IMR-90 (cell line): ENCODE data around the gene IFNW1. TPM values are rescaled to one million over a fixed set of nuclear protein-coding genes. Genes with fewer than 3 reads are reported as not detected.

Experiments used
- ATAC-seq: fragments of 200-7000 bp; cut with Tn5 transposase; 2 replicates; pipeline ENCODE4 v1.9.1; 2020; ENCODE audit warnings: low read depth, mild to moderate bottlenecking, moderate library complexity
- BruUV-seq: library from RNA; stranded (reverse); fragments of 400-500 nt; replicated peaks from 2 replicates; lab custom pipeline; 2021; lab: Mats Ljungman, UMichigan
- CTCF ChIA-PET: fragments of 300-600 bp; formaldehyde crosslinking; extraction: SDS; loops from one replicate; lab custom pipeline; 2021; ENCODE audit warnings: antibody characterized with exemption; lab: Yijun Ruan, JAX
- POLR2A ChIA-PET: fragments of 300-600 bp; sonication (Branson Sonifier 250); formaldehyde crosslinking; loops from one replicate; lab custom pipeline; 2022; ENCODE audit warnings: antibody characterized with exemption; ENCODE audit not compliant: unreplicated experiment; lab: Charles Lee
- DNase-seq: peaks from one replicate; pipeline ENCODE4 v3.0.0; 2013
- H2AFZ ChIP-seq: replicated peaks from 2 replicates; pipeline ENCODE3; 2013; ENCODE audit warnings: low read length, mild to moderate bottlenecking; ENCODE audit not compliant: poor library complexity
- H2AK5ac ChIP-seq: 2 replicates; pipeline ENCODE4 v1.6.1; 2013; ENCODE audit warnings: low read depth, low read length, inconsistent platforms
- H2AK9ac ChIP-seq: replicated peaks from 2 replicates; pipeline ENCODE3; 2013; ENCODE audit warnings: mild to moderate bottlenecking, low read depth, low read length, moderate library complexity; ENCODE audit not compliant: poor library complexity
- H2BK120ac ChIP-seq: 2 replicates; pipeline ENCODE4 v1.6.1; 2013; ENCODE audit warnings: low read depth, low read length, inconsistent platforms
- H2BK15ac ChIP-seq: 3 replicates; pipeline ENCODE4 v1.6.1; 2013; ENCODE audit warnings: low read depth, low read length, inconsistent platforms
- H2BK20ac ChIP-seq: 2 replicates; pipeline ENCODE4 v1.6.1; 2013; ENCODE audit warnings: low read depth, mild to moderate bottlenecking, inconsistent platforms, low read length, moderate library complexity
- H2BK5ac ChIP-seq: 2 replicates; pipeline ENCODE4 v1.6.1; 2013; ENCODE audit warnings: mild to moderate bottlenecking, low read depth, low read length, inconsistent platforms; ENCODE audit not compliant: poor library complexity, severe bottlenecking
- H3K14ac ChIP-seq: replicated peaks from 2 replicates; pipeline ENCODE4 v1.6.1; 2013; ENCODE audit warnings: low read depth, low read length, inconsistent platforms
- H3K18ac ChIP-seq: 2 replicates; pipeline ENCODE4 v1.6.1; 2013; ENCODE audit warnings: low read depth, low read length, control low read depth
- H3K23ac ChIP-seq: 2 replicates; pipeline ENCODE4 v1.6.1; 2013; ENCODE audit warnings: low read depth, low read length, inconsistent platforms
- H3K27ac ChIP-seq: 2 replicates; pipeline ENCODE4 v1.5.1; 2013; ENCODE audit warnings: mild to moderate bottlenecking, control low read depth, low read length; ENCODE audit not compliant: insufficient read depth
- H3K27me3 ChIP-seq: 2 replicates; pipeline ENCODE4 v1.6.1; 2013; ENCODE audit warnings: low read length; ENCODE audit not compliant: control insufficient read depth, insufficient read depth
- H3K36me3 ChIP-seq: 2 replicates; pipeline ENCODE4 v1.6.1; 2013; ENCODE audit warnings: low read length, mixed read lengths; ENCODE audit not compliant: control insufficient read depth, insufficient read depth
- H3K4ac ChIP-seq: 2 replicates; pipeline ENCODE4 v1.6.1; 2013; ENCODE audit warnings: low read depth, low read length, inconsistent platforms
- H3K4me1 ChIP-seq: 2 replicates; pipeline ENCODE4 v1.6.1; 2013; ENCODE audit warnings: low read length, mixed read lengths; ENCODE audit not compliant: control insufficient read depth, insufficient read depth
- H3K4me2 ChIP-seq: 2 replicates; pipeline ENCODE4 v1.6.1; 2013; ENCODE audit warnings: low read depth, mild to moderate bottlenecking, control low read depth, low read length, moderate library complexity
- H3K4me3 ChIP-seq: 2 replicates; pipeline ENCODE4 v1.5.1; 2013; ENCODE audit warnings: low read depth, mild to moderate bottlenecking, control low read depth, low read length, moderate library complexity; ENCODE audit not compliant: insufficient read depth
- H3K56ac ChIP-seq: 2 replicates; pipeline ENCODE4 v1.6.1; 2013; ENCODE audit warnings: low read length, inconsistent platforms; ENCODE audit not compliant: insufficient read depth; ENCODE audit errors: extremely low read depth
- H3K79me1 ChIP-seq, 2 experiments: 2 replicates each; pipeline ENCODE4 v1.6.1; 2013; ENCODE audit warnings: low read length in 2 of 2, inconsistent platforms in 1 of 2, low read depth in 1 of 2
- H3K9ac ChIP-seq: 2 replicates; pipeline ENCODE4 v1.6.1; 2013; ENCODE audit warnings: low read depth, low read length, control low read depth
- H3K9me1 ChIP-seq: 2 replicates; pipeline ENCODE4 v1.6.1; 2013; ENCODE audit warnings: low read length, inconsistent platforms; ENCODE audit not compliant: insufficient read depth
- H3K9me3 ChIP-seq: 2 replicates; pipeline ENCODE4 v1.6.1; 2013; ENCODE audit warnings: low read length; ENCODE audit not compliant: control insufficient read depth, insufficient read depth
- H4K20me1 ChIP-seq: 2 replicates; pipeline ENCODE4 v1.6.1; 2013; ENCODE audit warnings: low read length, inconsistent platforms; ENCODE audit not compliant: insufficient read depth
- H4K5ac ChIP-seq: 2 replicates; pipeline ENCODE4 v1.6.1; 2013; ENCODE audit warnings: mild to moderate bottlenecking, low read depth, low read length, control low read depth
- H4K8ac ChIP-seq, 2 experiments: 2 replicates each; pipeline ENCODE4 v1.6.1; 2013; ENCODE audit warnings: low read depth in 2 of 2, low read length in 2 of 2, control low read depth in 1 of 2, inconsistent platforms in 1 of 2
- H4K91ac ChIP-seq: 2 replicates; pipeline ENCODE4 v1.6.1; 2013; ENCODE audit warnings: low read depth, low read length, inconsistent platforms; ENCODE audit not compliant: insufficient read depth
- BHLHE40 ChIP-seq: fragments of 150-350 bp; IDR thresholded peaks from 2 replicates; pipeline ENCODE4 v1.6.1; 2016; ENCODE audit warnings: mild to moderate bottlenecking, low read depth, low read length
- CEBPB ChIP-seq: IDR thresholded peaks from 2 replicates; pipeline ENCODE4 v1.6.1; 2012; ENCODE audit warnings: low read depth, low read length, improper control_type of control experiment
- CHD1 ChIP-seq: IDR thresholded peaks from 2 replicates; pipeline ENCODE4 v1.6.1; 2012; ENCODE audit warnings: low read depth, low read length, improper control_type of control experiment
- CTCF ChIP-seq: conservative IDR thresholded peaks from 2 replicates; pipeline ENCODE4 v1.5.1; 2012; ENCODE audit warnings: mild to moderate bottlenecking, low read depth, low read length, improper control_type of control experiment
- ELK1 ChIP-seq: fragments of 150-350 bp; IDR thresholded peaks from 2 replicates; pipeline ENCODE4 v1.6.1; 2016; ENCODE audit warnings: low read depth, mild to moderate bottlenecking, low read length, moderate library complexity, borderline replicate concordance
- FOS ChIP-seq: fragments of 150-350 bp; IDR thresholded peaks from 2 replicates; pipeline ENCODE4 v1.6.1; 2016; ENCODE audit warnings: low read depth, low read length
- MAFK ChIP-seq: IDR thresholded peaks from 2 replicates; pipeline ENCODE4 v1.6.1; 2012; ENCODE audit warnings: low read depth, low read length, improper control_type of control experiment
- MAZ ChIP-seq: IDR thresholded peaks from 2 replicates; pipeline ENCODE4 v1.6.1; 2012; ENCODE audit warnings: low read depth, mild to moderate bottlenecking, low read length, improper control_type of control experiment, moderate library complexity, borderline replicate concordance
- MXI1 ChIP-seq: IDR thresholded peaks from 2 replicates; pipeline ENCODE4 v1.6.1; 2012; ENCODE audit warnings: low read depth, mild to moderate bottlenecking, low read length, moderate library complexity, borderline replicate concordance
- NFE2L2 ChIP-seq: fragments of 150-350 bp; IDR thresholded peaks from 2 replicates; pipeline ENCODE4 v1.6.1; 2016; ENCODE audit warnings: low read depth, mild to moderate bottlenecking, low read length
- POLR2A ChIP-seq: IDR thresholded peaks from 2 replicates; pipeline ENCODE4 v1.6.1; 2012; ENCODE audit warnings: mild to moderate bottlenecking, low read depth, low read length
- RAD21 ChIP-seq: IDR thresholded peaks from 2 replicates; pipeline ENCODE4 v1.6.1; 2012; ENCODE audit warnings: low read length, improper control_type of control experiment
- RCOR1 ChIP-seq: IDR thresholded peaks from 2 replicates; pipeline ENCODE4 v1.6.1; 2012; ENCODE audit warnings: mild to moderate bottlenecking, low read length, improper control_type of control experiment; ENCODE audit not compliant: insufficient replicate concordance
- RFX5 ChIP-seq: IDR thresholded peaks from 2 replicates; pipeline ENCODE4 v1.8.0; 2012; ENCODE audit warnings: low read depth, mild to moderate bottlenecking, low read length, moderate library complexity
- SMC3 ChIP-seq: fragments of 150-350 bp; IDR thresholded peaks from 2 replicates; pipeline ENCODE4 v1.6.1; 2016; ENCODE audit warnings: low read depth, mild to moderate bottlenecking, antibody characterized with exemption, low read length, moderate library complexity
- WGBS, 2 experiments: methylation state at CpG; one replicate each; pipeline versions ENCODE4 v1.1.5 to v1.1.7; 2013; ENCODE audit warnings: missing lambda C conversion rate in 2 of 2; ENCODE audit not compliant: insufficient read length in 1 of 2; ENCODE audit errors: extremely low coverage in 2 of 2; 5-methylcytosine and 5-hydroxymethylcytosine counted together
- dilution Hi-C: fragments of 300-500 bp; cut with HindIII; formaldehyde crosslinking; loops from one replicate; pipeline ENCODE4 v1.14.3; 2018; ENCODE audit warnings: low sequenced_read_pairs; ENCODE audit not compliant: unreplicated experiment
- in situ Hi-C: fragments of 300-500 bp; cut with MboI; formaldehyde crosslinking; loops from 3 replicates; pipeline ENCODE4 v1.14.3; 2019; ENCODE audit warnings: low sequenced_read_pairs, inconsistent platforms, mixed read lengths
- intact Hi-C: fragments of 100-400 bp; cut with micrococcal nuclease; formaldehyde crosslinking; loops from 2 replicates; pipeline ENCODE4 v1.10.0; 2022
- polyA plus RNA-seq, 3 experiments: library from polyadenylated mRNA; depleted of rRNA; stranded (reverse); fragments of >200 nt; gene quantifications; 2 replicates each; pipeline ENCODE4 v1.2.3, GENCODE V29; 2012; ENCODE audit warnings: low replicate concordance in 1 of 3
- total RNA-seq: library from RNA; depleted of rRNA; stranded (reverse); fragments of >200 nt; gene quantifications from 2 replicates; pipeline ENCODE4 v1.2.3, GENCODE V29; 2012
- TF ChIP-seq, protein P1 (sequence below): fragments of 150-350 bp; IDR thresholded peaks from 2 replicates; pipeline ENCODE4 v1.6.1; 2017; ENCODE audit warnings: mild to moderate bottlenecking, antibody characterized with exemption, low read length, low read depth

The IFNW1 gene
- total and polyA plus RNA-seq, 2 of the 4 experiments (the other 2 are of a cell fraction), result not detected

DNA sequence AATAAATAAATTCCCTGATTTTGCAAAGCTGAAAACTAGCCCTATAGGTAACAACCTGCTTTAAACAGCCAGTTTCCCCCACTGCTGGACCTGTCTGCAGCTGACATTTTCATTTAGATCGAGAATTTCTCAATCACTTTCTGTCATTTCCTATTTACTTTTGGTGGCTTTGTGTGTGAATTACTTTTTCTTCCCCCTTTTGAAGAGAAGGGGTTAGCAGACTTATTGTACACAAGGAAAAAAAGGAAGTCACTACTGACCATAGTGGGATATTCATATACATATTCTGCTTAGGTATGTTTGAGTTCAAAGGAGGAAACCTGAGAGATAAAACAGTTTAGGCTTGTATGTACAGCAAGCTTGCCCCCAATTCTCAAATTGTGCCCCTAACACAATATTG is 36.8 kb downstream of the IFNW1 start:
- POLR2A ChIA-PET, result no interaction called here
- H2AK5ac ChIP-seq, result no peak overlapping the region
- no peak overlapping the region for H3K14ac ChIP-seq
- dilution Hi-C loops, result no loop called here
- no peak overlapping the region for H3K4me3 ChIP-seq
- CTCF ChIA-PET, result interaction anchor here (1.2 kb wide), 1 partner anchor 8 kb away, joined by 4 read pairs; no protein-coding TSS in a partner anchor
- no peak overlapping the region for H2BK5ac ChIP-seq
- intact Hi-C loops, result no loop called here
- H2BK120ac ChIP-seq, result no peak overlapping the region
- no peak overlapping the region for H3K4ac ChIP-seq
- H2AK9ac ChIP-seq, result no peak overlapping the region
- no peak overlapping the region for H2BK20ac ChIP-seq
- H4K20me1 ChIP-seq, result no peaks in the 10 kb centered on the region
- H3K56ac ChIP-seq, result no peak overlapping the region
- in situ Hi-C loops, result loop anchor here (5.0 to 25.0 kb wide), 2 partner anchors 477 to 917 kb away; no protein-coding TSS in a partner anchor
- no peaks in the 10 kb centered on the region for H3K4me1 ChIP-seq
- no peaks in the 10 kb centered on the region for H3K9me1 ChIP-seq
- H2BK15ac ChIP-seq, result no peak overlapping the region
- no peak overlapping the region for H3K27ac ChIP-seq
- no peak overlapping the region for H4K5ac ChIP-seq
- no peak overlapping the region for H3K23ac ChIP-seq
- no peaks in the 10 kb centered on the region for H3K79me1 ChIP-seq
- no peaks in the 10 kb centered on the region for H3K27me3 ChIP-seq
- TF ChIP-seq CHD1 (no peak), RAD21 (no peak), RFX5 (no peak), CTCF (no peak), NFE2L2 (no peak), RCOR1 (no peak), SMC3 (no peak), CEBPB (no peak), FOS (no peak), MAFK (no peak), MAZ (no peak), MXI1 (no peak), POLR2A (no peak), BHLHE40 (no peak), ELK1 (no peak)
- TF ChIP-seq, protein P1, sequence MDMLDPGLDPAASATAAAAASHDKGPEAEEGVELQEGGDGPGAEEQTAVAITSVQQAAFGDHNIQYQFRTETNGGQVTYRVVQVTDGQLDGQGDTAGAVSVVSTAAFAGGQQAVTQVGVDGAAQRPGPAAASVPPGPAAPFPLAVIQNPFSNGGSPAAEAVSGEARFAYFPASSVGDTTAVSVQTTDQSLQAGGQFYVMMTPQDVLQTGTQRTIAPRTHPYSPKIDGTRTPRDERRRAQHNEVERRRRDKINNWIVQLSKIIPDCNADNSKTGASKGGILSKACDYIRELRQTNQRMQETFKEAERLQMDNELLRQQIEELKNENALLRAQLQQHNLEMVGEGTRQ, result no peak
- ATAC-seq (no peak), DNase-seq (no peak)
- no peak overlapping the region for H4K91ac ChIP-seq
- H4K8ac ChIP-seq, result no peak overlapping the region
- no CpG with 5 or more reads among the region's 1 CpG for WGBS, 2 experiments
- H3K4me2 ChIP-seq, result no peak overlapping the region
- no peaks in the 10 kb centered on the region for H3K36me3 ChIP-seq
- no peak overlapping the region for H2AFZ ChIP-seq
- no peaks in the 10 kb centered on the region for H3K9me3 ChIP-seq
- BruUV-seq, result no TSS peak
- no peak overlapping the region for H3K18ac ChIP-seq
- H3K9ac ChIP-seq, result no peak overlapping the region
